DND-41 (cell line): ENCODE measurements around the gene MIOS.

Source experiments
- ATAC-seq: fragments of 200-7000 bp; cut with Tn5 transposase; 3 replicates; pipeline ENCODE4 v1.9.1; 2021; ENCODE audit warnings: low read depth; ENCODE audit not compliant: insufficient read depth
- DNase-seq: peaks from one replicate; pipeline ENCODE4 v3.0.0-alpha.2; 2020
- H2AFZ ChIP-seq: 2 replicates; pipeline ENCODE4 v1.6.0; 2012; ENCODE audit warnings: low read depth, low read length
- H3K27ac ChIP-seq: 2 replicates; pipeline ENCODE4 v1.5.1; 2012; ENCODE audit warnings: low read length, inconsistent platforms
- H3K27me3 ChIP-seq: fragments of 200-600 bp; sonication (generic); 2 replicates; pipeline ENCODE4 v1.6.0; 2012; ENCODE audit warnings: low read length, mild to moderate bottlenecking, inconsistent platforms; ENCODE audit not compliant: insufficient read depth, poor library complexity
- H3K36me3 ChIP-seq: 2 replicates; pipeline ENCODE4 v1.5.1; 2012; ENCODE audit warnings: low read length, inconsistent platforms; ENCODE audit not compliant: insufficient read depth
- H3K4me1 ChIP-seq: 2 replicates; pipeline ENCODE4 v1.5.1; 2012; ENCODE audit warnings: mild to moderate bottlenecking, low read length; ENCODE audit not compliant: insufficient read depth
- H3K4me2 ChIP-seq: 2 replicates; pipeline ENCODE4 v1.6.0; 2012; ENCODE audit warnings: mild to moderate bottlenecking, moderate library complexity, low read length, inconsistent platforms; ENCODE audit not compliant: insufficient read depth
- H3K4me3 ChIP-seq, 2 experiments: fragments of 200-600 bp in 1 of 2; shearing (Covaris generic) in 1 of 2; 2 replicates each; pipeline ENCODE4 v1.5.1; 2012 to 2016; ENCODE audit warnings: inconsistent platforms in 2 of 2, low read length in 2 of 2, mild to moderate bottlenecking in 2 of 2, low read depth in 1 of 2, moderate library complexity in 1 of 2
- H3K79me2 ChIP-seq: 2 replicates; pipeline ENCODE4 v1.6.0; 2012; ENCODE audit warnings: low read length, inconsistent platforms; ENCODE audit not compliant: insufficient read depth
- H3K9ac ChIP-seq: 2 replicates; pipeline ENCODE4 v1.6.0; 2012; ENCODE audit warnings: low read depth, mild to moderate bottlenecking, inconsistent platforms, low read length, moderate library complexity
- H3K9me3 ChIP-seq: 2 replicates; pipeline ENCODE4 v1.5.1; 2012; ENCODE audit warnings: low read length, moderate library complexity, mild to moderate bottlenecking, inconsistent platforms; ENCODE audit not compliant: insufficient read depth, severe bottlenecking
- H4K20me1 ChIP-seq: 2 replicates; pipeline ENCODE4 v1.6.0; 2012; ENCODE audit warnings: low read length; ENCODE audit not compliant: insufficient read depth
- EZH2 ChIP-seq: IDR thresholded peaks from 3 replicates; pipeline ENCODE4 v1.6.1; 2012; ENCODE audit warnings: borderline replicate concordance, low read depth, mild to moderate bottlenecking, moderate library complexity, low read length, inconsistent platforms; ENCODE audit not compliant: severe bottlenecking
- TF ChIP-seq, protein P1 (sequence below): IDR thresholded peaks from 2 replicates; pipeline ENCODE4 v1.5.1; 2012; ENCODE audit warnings: borderline replicate concordance, low read length, moderate library complexity, mild to moderate bottlenecking; ENCODE audit not compliant: poor library complexity, severe bottlenecking; ENCODE audit errors: extremely low read depth

MIOS gene

DNA sequence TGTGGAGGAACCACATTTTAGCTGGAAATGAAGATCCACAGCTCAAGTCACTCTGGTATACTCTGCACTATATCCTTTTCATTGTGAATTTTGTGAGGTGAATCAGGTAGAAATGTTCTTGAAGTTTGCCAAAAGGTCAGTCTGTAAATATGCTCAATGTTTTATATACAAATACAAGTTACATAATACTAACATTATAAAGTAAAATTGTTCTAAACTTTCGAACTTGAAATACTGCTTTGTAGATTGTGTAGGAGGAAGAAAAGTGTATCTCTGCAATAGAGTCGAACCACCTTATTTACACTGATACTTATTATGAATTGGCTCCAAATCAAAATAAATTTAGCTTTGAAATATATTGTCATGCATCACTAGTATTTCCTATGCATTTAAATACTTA, 7.0 kb downstream of the MIOS start:
- H3K4me3 ChIP-seq: no peak overlapping the region
- H3K27ac ChIP-seq: no peak overlapping the region
- H3K9me3 ChIP-seq: no peaks in the 10 kb centered on the region
- H3K79me2 ChIP-seq: peaks cover 14% of the 10 kb centered on the region; the same call in 1 of the 2 replicates
- H4K20me1 ChIP-seq: no peaks in the 10 kb centered on the region
- no peak overlapping the region for H3K9ac ChIP-seq
- no peak for ATAC-seq
- H3K27me3 ChIP-seq: no peaks in the 10 kb centered on the region
- H3K36me3 ChIP-seq: peaks cover 7% of the 10 kb centered on the region; the same call in 1 of the 2 replicates
- no peak overlapping the region for H2AFZ ChIP-seq
- peaks cover 11% of the 10 kb centered on the region; the same call in 1 of the 2 replicates for H3K4me1 ChIP-seq
- no peak for TF ChIP-seq EZH2
- TF ChIP-seq, protein P1, sequence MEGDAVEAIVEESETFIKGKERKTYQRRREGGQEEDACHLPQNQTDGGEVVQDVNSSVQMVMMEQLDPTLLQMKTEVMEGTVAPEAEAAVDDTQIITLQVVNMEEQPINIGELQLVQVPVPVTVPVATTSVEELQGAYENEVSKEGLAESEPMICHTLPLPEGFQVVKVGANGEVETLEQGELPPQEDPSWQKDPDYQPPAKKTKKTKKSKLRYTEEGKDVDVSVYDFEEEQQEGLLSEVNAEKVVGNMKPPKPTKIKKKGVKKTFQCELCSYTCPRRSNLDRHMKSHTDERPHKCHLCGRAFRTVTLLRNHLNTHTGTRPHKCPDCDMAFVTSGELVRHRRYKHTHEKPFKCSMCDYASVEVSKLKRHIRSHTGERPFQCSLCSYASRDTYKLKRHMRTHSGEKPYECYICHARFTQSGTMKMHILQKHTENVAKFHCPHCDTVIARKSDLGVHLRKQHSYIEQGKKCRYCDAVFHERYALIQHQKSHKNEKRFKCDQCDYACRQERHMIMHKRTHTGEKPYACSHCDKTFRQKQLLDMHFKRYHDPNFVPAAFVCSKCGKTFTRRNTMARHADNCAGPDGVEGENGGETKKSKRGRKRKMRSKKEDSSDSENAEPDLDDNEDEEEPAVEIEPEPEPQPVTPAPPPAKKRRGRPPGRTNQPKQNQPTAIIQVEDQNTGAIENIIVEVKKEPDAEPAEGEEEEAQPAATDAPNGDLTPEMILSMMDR: no peak
- H3K4me2 ChIP-seq: no peak overlapping the region
- DNase-seq: no peak

- Histone ChIP-seq H2AFZ (no peak overlapping the region), H3K4me3 (no peak overlapping the region), H3K79me2 (0 out of 2 replicates have a peak, but pooled peaks cover 2% of the 10 kb centered on the region), H3K36me3 (peaks cover 7% of the 10 kb centered on the region; the same call in 1 of the 2 replicates), H3K4me1 (no peaks in the 10 kb centered on the region), H3K9me3 (no peaks in the 10 kb centered on the region), H3K9ac (no peak overlapping the region), H4K20me1 (no peaks in the 10 kb centered on the region), H3K4me2 (no peak overlapping the region), H3K27me3 (no peaks in the 10 kb centered on the region), H3K27ac (no peak overlapping the region)
- TF ChIP-seq EZH2: no peak
- TF ChIP-seq, protein P1: no peak
- no peak for DNase-seq
- ATAC-seq: no peak
Observed at GRCh38 chr7:7576344-7576743, 9.7 kb downstream of the MIOS start.

GRCh38 chr7:7577888-7578287, 11.2 kb downstream of the MIOS start:
- Histone ChIP-seq H3K79me2 (0 out of 2 replicates have a peak, but pooled peaks cover 2% of the 10 kb centered on the region), H3K27ac (no peak overlapping the region), H3K9me3 (no peaks in the 10 kb centered on the region), H3K27me3 (no peaks in the 10 kb centered on the region), H3K36me3 (peaks cover 7% of the 10 kb centered on the region; the same call in 1 of the 2 replicates), H3K4me2 (no peak overlapping the region), H3K4me1 (no peaks in the 10 kb centered on the region), H2AFZ (no peak overlapping the region), H3K4me3 (no peak overlapping the region), H4K20me1 (no peaks in the 10 kb centered on the region), H3K9ac (no peak overlapping the region)
- no peak for DNase-seq
- ATAC-seq: peak; percentile 37; the same call in 1 of the 3 replicates
- TF ChIP-seq, protein P1: no peak
- TF ChIP-seq EZH2: no peak
